ENCODE measurements around the gene MAML3.

DNA sequence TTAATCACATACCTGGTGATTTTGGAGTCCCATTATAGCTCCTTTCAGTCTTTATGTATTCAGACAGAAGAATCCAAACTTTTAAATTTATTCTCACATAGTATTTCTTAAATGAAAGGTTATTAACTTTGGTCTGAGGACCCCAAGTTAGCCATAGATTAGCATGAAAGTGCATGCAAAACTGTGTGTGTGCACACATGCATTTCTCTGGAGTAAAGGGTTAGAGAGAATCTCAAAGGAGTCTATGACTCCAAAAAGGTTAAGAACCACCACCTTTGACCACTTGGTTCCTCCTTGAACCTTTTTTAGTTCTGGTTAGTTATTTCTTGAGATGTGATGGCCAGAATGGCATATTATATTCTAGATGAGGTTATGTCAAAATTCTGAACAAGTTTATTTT, 386.4 kb downstream of the MAML3 start:
- TF ChIP-seq CTCF (IDR thresholded peaks at IDR 0.05): no peak
- TF ChIP-seq POLR2A (IDR thresholded peaks at IDR 0.05): no peak

Data from uterus (tissue), 2 donors.